HG03060 (cell line): Measurements from ENCODE around the gene KCNQ1.

Experiments
- ATAC-seq: cut with Tn5 transposase; IDR thresholded peaks from one replicate; pipeline ENCODE4 v1.9.1; 2021; ENCODE audit warnings: low read depth, moderate number of reproducible peaks; ENCODE audit not compliant: unreplicated experiment

KCNQ1 gene

GRCh38 chr11:2837651-2838050 lies 392.8 kb downstream of the KCNQ1 start:
- no peak for ATAC-seq

GRCh38 chr11:2838091-2838490 lies 393.3 kb downstream of the KCNQ1 start:
- no peak for ATAC-seq

GRCh38 chr11:2838676-2839294 lies 394.0 kb downstream of the KCNQ1 start:
- no peak for ATAC-seq

- ATAC-seq, result no peak
Observed at GRCh38 chr11:2839395-2839943, 394.7 kb downstream of the KCNQ1 start.

GRCh38 chr11:2841411-2842190 lies 396.8 kb downstream of the KCNQ1 start:
- ATAC-seq, result no peak

GRCh38 chr11:2842876-2843275 lies 398.1 kb downstream of the KCNQ1 start:
- no peak for ATAC-seq

- ATAC-seq, result no peak
Observed at GRCh38 chr11:2843551-2843950, 398.7 kb downstream of the KCNQ1 start.

GRCh38 chr11:2844116-2844842 lies 399.5 kb downstream of the KCNQ1 start:
- no peak for ATAC-seq

GRCh38 chr11:2844996-2845395 lies 400.2 kb downstream of the KCNQ1 start:
- ATAC-seq, result no peak

- no peak for ATAC-seq
Observed at GRCh38 chr11:2846056-2846455, 401.2 kb downstream of the KCNQ1 start.

- no peak for ATAC-seq
Observed at GRCh38 chr11:2846470-2846869, 401.7 kb downstream of the KCNQ1 start.

- no peak for ATAC-seq
Observed at GRCh38 chr11:2847561-2847960, 402.8 kb downstream of the KCNQ1 start.

GRCh38 chr11:2848497-2848896 lies 403.7 kb downstream of the KCNQ1 start:
- ATAC-seq, result no peak

- ATAC-seq, result no peak
Observed at GRCh38 chr11:2849994-2850770, 405.4 kb downstream of the KCNQ1 start.

GRCh38 chr11:2853401-2853800 lies 408.6 kb downstream of the KCNQ1 start:
- no peak for ATAC-seq

- no peak for ATAC-seq
Observed at GRCh38 chr11:2853997-2854560, 409.3 kb downstream of the KCNQ1 start.

GRCh38 chr11:2855162-2855561 lies 410.4 kb downstream of the KCNQ1 start:
- ATAC-seq, result no peak

GRCh38 chr11:2857276-2857675 lies 412.5 kb downstream of the KCNQ1 start:
- no peak for ATAC-seq

GRCh38 chr11:2857918-2858317 lies 413.1 kb downstream of the KCNQ1 start:
- ATAC-seq, result no peak

GRCh38 chr11:2858995-2859698 lies 414.3 kb downstream of the KCNQ1 start:
- no peak for ATAC-seq
